Kidney (tissue), 14 donors: ENCODE results near the gene PMFBP1. TPM values are rescaled to one million over a fixed set of nuclear protein-coding genes. Genes with fewer than 3 reads are reported as not detected.

Experiments
- DNase-seq, 5 donors: peaks; one replicate each; pipeline ENCODE4 v3.0.0-alpha.2; 2013 to 2020
- FAIRE-seq: peaks from 2 replicates; lab custom pipeline; 2012; peaks lifted over from hg19 to GRCh38; lab: Jason Lieb, UNC
- H3K27ac ChIP-seq, 2 donors: one replicate each; pipeline ENCODE4 v1.7.0; 2013; ENCODE audit warnings: low read depth in 2 of 2, low read length in 2 of 2, inconsistent platforms in 1 of 2
- H3K27me3 ChIP-seq: one replicate; pipeline ENCODE4 v1.7.1; 2013; ENCODE audit warnings: low read length, inconsistent platforms; ENCODE audit not compliant: control insufficient read depth, insufficient read depth
- H3K36me3 ChIP-seq, 3 donors: one replicate each; pipeline versions ENCODE4 v1.7.0 to v1.7.1; 2013; ENCODE audit warnings: low read length in 3 of 3, control low read depth in 1 of 3, inconsistent platforms in 1 of 3; ENCODE audit not compliant: insufficient read depth in 3 of 3, control insufficient read depth in 2 of 3
- H3K4me1 ChIP-seq, 3 donors: one replicate each; pipeline versions ENCODE4 v1.7.0 to v1.7.1; 2013; ENCODE audit warnings: low read length in 3 of 3, inconsistent platforms in 1 of 3, low read depth in 1 of 3; ENCODE audit not compliant: control insufficient read depth in 2 of 3, insufficient read depth in 2 of 3
- H3K4me3 ChIP-seq, 3 donors: one replicate each; pipeline versions ENCODE4 v1.7.0 to v1.8.1; 2013; ENCODE audit warnings: low read length in 3 of 3, control low read depth in 1 of 3, inconsistent platforms in 1 of 3
- H3K9ac ChIP-seq, 3 donors: one replicate each; pipeline versions ENCODE4 v1.7.0 to v1.7.1; 2013; ENCODE audit warnings: low read length in 3 of 3, control low read depth in 1 of 3, inconsistent platforms in 1 of 3
- H3K9me3 ChIP-seq, 3 donors: one replicate each; pipeline versions ENCODE4 v1.7.0 to v1.7.1; 2013; ENCODE audit warnings: low read length in 3 of 3, control low read depth in 1 of 3, inconsistent platforms in 1 of 3; ENCODE audit not compliant: control insufficient read depth in 2 of 3, insufficient read depth in 1 of 3
- intact Hi-C: fragments of 100-400 bp; cut with DNase I; formaldehyde crosslinking; loops from one replicate; pipeline ENCODE4 v1.11.1; 2022
- polyA plus RNA-seq: library from polyadenylated mRNA; stranded (reverse); fragments of 350-450 nt; fragmentation: Illumina TruSeq; extraction: RNeasy Lipid Tissue Mini Kit (QIAGEN cat#74804); gene quantifications from one replicate; pipeline ENCODE4 v1.2.3, GENCODE V29; 2014; ENCODE audit warnings: low read depth, low replicate concordance; ENCODE audit not compliant: insufficient read depth
- total RNA-seq: library from RNA; stranded (reverse); fragmentation: NEBNext Ultra II Directional; extraction: Animal tissue kit (Norgen Biotek cat#: 25700); gene quantifications from one replicate; pipeline ENCODE4 v1.2.1, GENCODE V29; 2021
- TF ChIP-seq, protein P1 (sequence below): IDR thresholded peaks from 3 replicates; pipeline ENCODE4 v1.5.1; 2012; ENCODE audit warnings: mild to moderate bottlenecking, moderate library complexity, borderline replicate concordance; ENCODE audit not compliant: insufficient read depth; ENCODE audit errors: extremely low read depth
- donor health status: control.
- donor health status: control.
- donor health status: control.
- donor health status: control.
- donor health status: control.
- donor health status: DM: yes; HTN: yes; CAD: no.
- donor health status: Normal renal cell carcinoma (clear cell type).

PMFBP1 gene
- total and polyA plus RNA-seq, 2 donors from 2014 or later, result 0.13 to 0.69 TPM

DNA sequence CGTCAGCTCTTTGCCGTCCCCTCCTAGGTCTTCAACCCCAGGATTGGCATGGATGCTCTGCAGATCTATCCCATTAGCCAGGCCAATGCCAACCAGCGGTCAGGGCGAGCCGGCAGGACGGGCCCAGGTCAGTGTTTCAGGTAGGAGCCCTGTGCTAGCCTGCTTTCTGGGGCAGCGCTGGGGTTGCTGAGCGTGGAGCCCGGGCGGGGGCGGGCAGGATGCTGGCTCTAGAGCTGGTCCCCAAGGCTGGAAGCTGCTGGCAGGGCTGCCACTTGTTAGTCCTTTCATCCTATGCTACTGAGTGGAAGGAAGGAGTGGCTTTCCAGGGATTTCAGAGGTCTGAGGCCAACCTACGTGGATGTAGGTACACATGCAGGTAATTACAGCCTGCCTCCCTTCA, 66.0 kb downstream of the PMFBP1 start:
- no peak for DNase-seq
- FAIRE-seq, result no peak
- Histone ChIP-seq H3K4me1 (no peaks in the 10 kb centered on the region), H3K36me3 (peaks cover 17 to 97% (median 76%) of the 10 kb centered on the region in 3 donors), H3K27ac (no peak overlapping the region), H3K4me3 (no peak overlapping the region), H3K27me3 (no peaks in the 10 kb centered on the region), H3K9me3 (no peaks in the 10 kb centered on the region), H3K9ac (no peak overlapping the region)
- intact Hi-C loops, result no loop called here
- TF ChIP-seq, protein P1, sequence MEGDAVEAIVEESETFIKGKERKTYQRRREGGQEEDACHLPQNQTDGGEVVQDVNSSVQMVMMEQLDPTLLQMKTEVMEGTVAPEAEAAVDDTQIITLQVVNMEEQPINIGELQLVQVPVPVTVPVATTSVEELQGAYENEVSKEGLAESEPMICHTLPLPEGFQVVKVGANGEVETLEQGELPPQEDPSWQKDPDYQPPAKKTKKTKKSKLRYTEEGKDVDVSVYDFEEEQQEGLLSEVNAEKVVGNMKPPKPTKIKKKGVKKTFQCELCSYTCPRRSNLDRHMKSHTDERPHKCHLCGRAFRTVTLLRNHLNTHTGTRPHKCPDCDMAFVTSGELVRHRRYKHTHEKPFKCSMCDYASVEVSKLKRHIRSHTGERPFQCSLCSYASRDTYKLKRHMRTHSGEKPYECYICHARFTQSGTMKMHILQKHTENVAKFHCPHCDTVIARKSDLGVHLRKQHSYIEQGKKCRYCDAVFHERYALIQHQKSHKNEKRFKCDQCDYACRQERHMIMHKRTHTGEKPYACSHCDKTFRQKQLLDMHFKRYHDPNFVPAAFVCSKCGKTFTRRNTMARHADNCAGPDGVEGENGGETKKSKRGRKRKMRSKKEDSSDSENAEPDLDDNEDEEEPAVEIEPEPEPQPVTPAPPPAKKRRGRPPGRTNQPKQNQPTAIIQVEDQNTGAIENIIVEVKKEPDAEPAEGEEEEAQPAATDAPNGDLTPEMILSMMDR, result no peak

DNA sequence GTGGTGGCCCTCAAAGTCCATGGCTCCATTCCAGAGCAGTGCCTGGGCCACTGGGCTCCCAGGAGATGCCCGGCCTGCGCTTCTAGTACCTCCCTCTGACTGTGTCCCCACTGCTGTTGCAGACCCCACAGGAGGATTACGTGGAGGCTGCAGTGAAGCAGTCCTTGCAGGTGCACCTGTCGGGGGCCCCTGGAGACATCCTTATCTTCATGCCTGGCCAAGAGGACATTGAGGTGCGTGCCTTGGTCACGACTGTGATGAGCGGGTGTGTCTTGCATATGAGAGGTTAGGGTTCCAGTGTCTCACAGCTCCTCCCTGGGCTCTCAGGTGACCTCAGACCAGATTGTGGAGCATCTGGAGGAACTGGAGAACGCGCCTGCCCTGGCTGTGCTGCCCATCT, 67.0 kb downstream of the PMFBP1 start:
- H3K4me1 ChIP-seq, result no peaks in the 10 kb centered on the region
- no peak overlapping the region for H3K4me3 ChIP-seq
- FAIRE-seq (no peak), DNase-seq (no peak)
- TF ChIP-seq, protein P1, result no peak
- no peak overlapping the region for H3K9ac ChIP-seq
- no peak overlapping the region for H3K27ac ChIP-seq
- peaks cover 22 to 97% (median 75%) of the 10 kb centered on the region in 3 donors for H3K36me3 ChIP-seq
- no peaks in the 10 kb centered on the region for H3K27me3 ChIP-seq
- no peaks in the 10 kb centered on the region for H3K9me3 ChIP-seq
- intact Hi-C loops, result no loop called here

DNA sequence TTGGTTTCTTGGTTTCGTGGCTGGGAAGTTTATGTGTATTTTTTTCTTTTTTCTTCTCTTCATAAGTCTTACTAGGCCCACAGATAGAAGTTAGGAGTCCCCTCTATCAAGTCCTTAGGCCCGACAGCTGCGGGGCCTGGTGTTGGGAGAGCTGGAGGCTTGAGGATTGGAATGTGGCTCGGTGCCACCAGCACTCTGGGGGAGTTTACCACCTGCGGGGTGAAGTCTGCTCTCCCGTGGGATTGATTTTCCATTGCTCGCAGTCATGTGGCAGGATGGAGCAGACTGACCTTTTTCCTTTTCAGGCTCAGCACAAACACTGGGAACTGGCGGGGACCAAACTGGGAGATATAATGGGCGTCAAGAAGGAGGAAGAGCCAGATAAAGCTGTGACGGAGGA, 70.8 kb downstream of the PMFBP1 start:
- Histone ChIP-seq H3K27me3 (no peaks in the 10 kb centered on the region), H3K4me1 (no peaks in the 10 kb centered on the region), H3K9ac (no peak overlapping the region), H3K27ac (no peak overlapping the region), H3K4me3 (no peak overlapping the region), H3K36me3 (peaks cover 29 to 96% (median 75%) of the 10 kb centered on the region in 3 donors), H3K9me3 (no peaks in the 10 kb centered on the region)
- FAIRE-seq (no peak), DNase-seq (no peak)
- intact Hi-C loops, result no loop called here
- TF ChIP-seq, protein P1, result no peak

DNA sequence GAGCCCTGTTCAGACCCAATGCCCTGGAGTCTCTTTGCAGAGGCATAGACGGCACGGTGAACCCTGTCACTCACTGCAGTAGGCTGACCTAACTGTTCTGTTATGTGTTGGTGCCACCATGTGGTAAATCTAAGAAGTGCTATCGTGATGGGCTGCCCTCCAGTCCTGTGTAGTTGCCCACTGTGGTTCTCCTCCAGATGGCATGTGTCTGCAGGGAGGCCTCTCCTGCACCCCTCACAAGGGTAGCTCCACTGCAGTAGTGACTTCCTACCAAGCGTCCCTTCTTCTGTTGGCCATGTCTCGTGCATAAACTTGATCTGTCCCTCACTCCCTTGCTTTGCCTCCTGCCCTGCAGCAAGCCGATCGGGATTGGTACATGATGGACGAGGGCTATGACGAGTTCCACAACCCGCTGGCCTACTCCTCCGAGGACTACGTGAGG, 72.6 kb downstream of the PMFBP1 start:
- H3K4me1 ChIP-seq, result peaks cover 2 to 10% (median 7%) of the 10 kb centered on the region in 3 donors
- no peak overlapping the region for H3K27ac ChIP-seq
- TF ChIP-seq, protein P1, result peak; percentile 61
- peaks cover 28 to 78% (median 60%) of the 10 kb centered on the region in 3 donors for H3K36me3 ChIP-seq
- H3K9ac ChIP-seq, result no peak overlapping the region
- intact Hi-C loops, result no loop called here
- DNase-seq (peak in 4 of 5 donors; percentile 48 to 66 (median 63)), FAIRE-seq (no peak)
- H3K27me3 ChIP-seq, result no peaks in the 10 kb centered on the region
- H3K4me3 ChIP-seq, result no peak overlapping the region
- H3K9me3 ChIP-seq, result no peaks in the 10 kb centered on the region
